GM18508 (cell line): ENCODE results near the gene NOD1.
"Not testable (repeated sequence)": the region's sequence is repeated elsewhere in the genome, so short reads cannot be mapped to it uniquely, and the experiment has no call there.

Experiments used
- ATAC-seq: cut with Tn5 transposase; IDR thresholded peaks from one replicate; pipeline ENCODE4 v1.9.1; 2021; ENCODE audit warnings: moderate number of reproducible peaks; ENCODE audit not compliant: insufficient read depth, unreplicated experiment

The NOD1 gene, protein sequence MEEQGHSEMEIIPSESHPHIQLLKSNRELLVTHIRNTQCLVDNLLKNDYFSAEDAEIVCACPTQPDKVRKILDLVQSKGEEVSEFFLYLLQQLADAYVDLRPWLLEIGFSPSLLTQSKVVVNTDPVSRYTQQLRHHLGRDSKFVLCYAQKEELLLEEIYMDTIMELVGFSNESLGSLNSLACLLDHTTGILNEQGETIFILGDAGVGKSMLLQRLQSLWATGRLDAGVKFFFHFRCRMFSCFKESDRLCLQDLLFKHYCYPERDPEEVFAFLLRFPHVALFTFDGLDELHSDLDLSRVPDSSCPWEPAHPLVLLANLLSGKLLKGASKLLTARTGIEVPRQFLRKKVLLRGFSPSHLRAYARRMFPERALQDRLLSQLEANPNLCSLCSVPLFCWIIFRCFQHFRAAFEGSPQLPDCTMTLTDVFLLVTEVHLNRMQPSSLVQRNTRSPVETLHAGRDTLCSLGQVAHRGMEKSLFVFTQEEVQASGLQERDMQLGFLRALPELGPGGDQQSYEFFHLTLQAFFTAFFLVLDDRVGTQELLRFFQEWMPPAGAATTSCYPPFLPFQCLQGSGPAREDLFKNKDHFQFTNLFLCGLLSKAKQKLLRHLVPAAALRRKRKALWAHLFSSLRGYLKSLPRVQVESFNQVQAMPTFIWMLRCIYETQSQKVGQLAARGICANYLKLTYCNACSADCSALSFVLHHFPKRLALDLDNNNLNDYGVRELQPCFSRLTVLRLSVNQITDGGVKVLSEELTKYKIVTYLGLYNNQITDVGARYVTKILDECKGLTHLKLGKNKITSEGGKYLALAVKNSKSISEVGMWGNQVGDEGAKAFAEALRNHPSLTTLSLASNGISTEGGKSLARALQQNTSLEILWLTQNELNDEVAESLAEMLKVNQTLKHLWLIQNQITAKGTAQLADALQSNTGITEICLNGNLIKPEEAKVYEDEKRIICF

DNA sequence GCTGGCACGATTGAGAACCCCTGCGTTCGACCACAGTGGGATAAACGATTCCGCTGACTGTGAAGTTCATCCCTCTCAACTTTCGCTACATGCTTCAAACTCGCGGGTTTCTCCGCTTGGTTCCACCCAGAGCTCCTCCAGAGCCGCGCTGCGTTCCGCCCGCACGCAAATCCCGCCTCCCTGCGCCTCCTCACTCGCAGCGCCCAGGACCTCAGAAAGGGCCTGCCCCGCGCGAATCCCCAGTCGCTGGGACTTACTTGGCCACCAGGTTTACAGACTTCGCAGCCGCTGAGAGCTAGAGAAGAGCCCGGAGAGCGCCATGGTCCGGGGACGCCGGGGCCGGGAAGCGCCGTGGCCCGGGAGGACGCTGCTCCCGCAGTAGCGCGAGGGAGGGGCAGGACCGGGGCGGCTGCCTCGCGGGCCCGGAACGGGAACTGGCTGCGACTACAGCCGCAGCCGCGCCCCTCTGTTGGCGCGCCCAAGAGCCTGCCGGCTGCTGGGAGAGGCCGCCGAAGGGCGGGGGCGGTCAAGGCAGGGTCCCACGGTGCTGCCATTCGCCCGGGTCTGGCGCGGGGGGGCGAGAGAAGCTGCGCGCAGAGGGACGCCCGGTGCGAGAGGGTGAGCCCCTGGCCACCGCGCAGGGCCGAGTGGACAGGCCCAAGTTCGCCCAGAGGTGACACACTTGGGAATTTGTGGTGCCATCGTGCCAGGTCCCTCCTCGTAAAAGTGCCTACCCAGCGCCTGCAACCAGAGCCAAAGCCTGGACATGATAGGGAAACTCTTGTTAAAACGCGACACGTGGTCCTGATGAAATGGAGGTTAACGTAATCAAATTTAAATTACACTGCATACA is at the start of gene NOD1:
Gene NOD1 (minus strand): TSS at position 436 of the 853 bp plus-strand sequence. CDS start 21,863 bp downstream, outside the sequence.
- no peak for ATAC-seq

DNA sequence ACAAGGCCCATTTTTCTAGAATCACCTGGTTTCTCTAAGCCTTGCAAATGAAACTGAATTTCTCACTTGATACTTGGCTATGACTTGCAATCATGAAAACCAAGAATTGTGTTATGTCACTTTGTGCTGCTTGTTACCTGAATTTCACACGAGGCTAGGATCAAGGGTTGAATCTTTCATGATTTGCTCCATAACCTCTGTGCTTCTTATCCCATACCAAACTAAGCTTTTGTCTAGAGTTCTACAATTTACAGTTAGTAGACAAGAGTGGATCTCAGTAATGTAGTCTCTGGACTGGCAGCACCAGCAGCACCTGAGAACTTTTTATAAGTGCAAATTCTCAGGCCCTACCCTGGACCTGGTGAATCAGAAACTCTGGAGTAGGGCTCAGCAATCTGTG is 48.7 kb upstream of the NOD1 start:
- not testable (repeated sequence) for ATAC-seq

DNA sequence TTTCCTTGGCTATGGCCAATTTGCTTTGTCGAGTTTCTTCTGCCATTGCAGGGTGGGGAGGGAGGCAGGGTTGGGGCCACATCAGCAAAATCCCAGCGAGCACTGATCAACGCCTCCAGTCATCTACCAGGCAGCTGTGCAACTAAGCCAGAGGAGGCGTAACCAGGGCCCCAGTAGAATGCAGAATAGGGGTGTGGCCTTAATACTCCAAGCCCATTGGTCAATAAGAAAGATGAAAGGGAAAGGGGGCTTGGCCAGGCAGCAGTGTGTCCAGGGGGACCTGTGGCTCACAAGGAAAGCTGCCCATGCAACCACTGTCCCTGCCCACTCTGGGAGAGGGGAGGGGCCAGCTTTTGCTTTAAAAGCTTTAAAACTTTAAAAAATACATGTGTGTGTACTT is 47.6 kb upstream of the NOD1 start:
- ATAC-seq, result no peak

DNA sequence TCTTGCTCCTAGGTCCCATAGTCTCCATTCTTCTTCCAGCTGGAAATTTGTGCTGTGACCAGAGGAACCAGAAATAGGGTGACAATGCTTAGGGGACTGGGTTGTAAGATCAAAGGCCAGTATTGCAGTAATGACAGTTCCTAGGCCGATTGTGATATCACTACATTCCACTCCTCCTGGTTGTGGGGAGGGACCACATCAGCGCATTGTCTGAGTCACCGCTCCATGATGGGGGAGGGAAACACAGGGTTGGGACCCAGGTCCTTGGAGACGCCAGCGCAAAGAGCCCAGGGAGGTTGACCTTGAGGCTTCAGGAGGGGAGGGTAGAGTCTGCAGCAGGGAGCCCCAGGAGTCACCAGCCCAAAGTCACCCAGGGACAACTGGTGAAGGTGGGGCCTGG is 46.8 kb upstream of the NOD1 start:
- ATAC-seq, result no peak

DNA sequence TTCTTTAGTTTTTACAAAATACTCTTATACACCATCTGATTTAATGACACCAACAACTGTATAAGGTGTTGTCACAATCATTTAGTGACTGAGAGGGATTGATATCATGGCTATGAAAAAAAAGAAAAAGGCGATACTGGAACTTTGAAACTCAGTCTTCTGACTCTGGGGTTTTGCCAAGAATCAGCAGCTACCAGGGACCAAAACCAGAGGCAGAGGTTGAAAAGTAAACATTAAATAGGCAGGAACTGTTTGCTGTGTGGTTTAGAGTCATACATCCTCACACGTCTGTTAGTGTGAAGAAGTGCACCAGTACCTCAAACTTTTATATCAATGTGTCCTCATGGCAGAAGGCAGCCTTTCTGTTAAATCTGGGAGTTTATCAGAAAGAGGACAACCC is 46.0 kb upstream of the NOD1 start:
- no peak for ATAC-seq

DNA sequence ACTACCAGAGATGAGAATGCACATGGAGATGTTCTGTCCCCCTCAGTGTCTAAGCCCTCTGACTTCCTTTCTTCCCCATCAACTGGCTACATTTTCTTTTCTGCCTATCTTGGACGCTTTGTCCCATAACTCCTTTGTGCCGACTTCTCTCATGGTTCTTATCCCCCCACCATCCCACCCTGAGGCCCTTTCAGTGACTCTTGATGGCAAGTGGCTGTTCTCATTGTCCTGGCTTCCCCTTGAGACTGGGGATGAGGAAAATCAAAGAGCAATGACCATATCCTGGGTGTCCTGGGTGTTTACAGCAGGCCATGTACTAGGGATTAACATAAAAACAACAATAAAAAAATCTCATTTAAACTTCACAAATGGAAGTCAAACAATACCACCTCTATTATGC is 44.9 kb upstream of the NOD1 start:
- ATAC-seq, result no peak

DNA sequence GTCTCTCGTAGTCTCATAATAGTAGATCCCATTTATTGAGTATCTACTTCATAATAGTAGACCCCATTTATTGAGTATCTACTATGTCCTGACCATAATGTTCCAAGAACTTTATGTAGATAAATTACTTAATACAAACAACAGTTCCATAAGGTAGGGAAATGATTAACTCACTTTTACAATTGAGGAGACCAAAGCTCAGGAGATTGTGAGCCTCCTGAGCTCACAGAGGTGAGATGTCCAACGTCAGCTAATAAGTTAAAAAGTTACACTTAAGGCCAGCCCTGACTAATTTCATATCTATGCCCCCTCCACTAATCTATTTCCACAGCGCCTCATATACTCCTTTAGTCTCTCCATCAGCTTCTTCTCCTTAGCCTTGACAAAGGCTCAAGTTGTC is 43.6 kb upstream of the NOD1 start:
- no peak for ATAC-seq

DNA sequence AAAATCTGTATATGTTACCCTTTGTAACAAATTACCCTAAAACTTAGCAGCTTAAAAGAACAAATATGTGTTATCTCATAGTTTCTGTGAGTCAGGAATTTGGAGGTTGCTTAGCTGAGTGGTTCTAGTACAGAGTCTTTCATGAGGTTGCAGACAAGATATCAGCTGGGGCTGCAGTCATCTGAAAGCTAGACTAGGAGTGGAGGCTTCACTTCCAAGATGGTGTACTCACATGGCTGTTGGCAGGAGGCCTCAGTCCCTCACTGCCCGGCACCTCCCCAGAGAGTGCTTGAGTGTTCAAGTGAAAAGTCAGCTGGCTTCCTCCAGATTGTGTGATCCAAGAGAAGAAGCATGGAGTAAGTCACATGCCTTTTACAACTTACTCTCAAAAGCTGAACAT is 42.9 kb upstream of the NOD1 start:
- no peak for ATAC-seq

DNA sequence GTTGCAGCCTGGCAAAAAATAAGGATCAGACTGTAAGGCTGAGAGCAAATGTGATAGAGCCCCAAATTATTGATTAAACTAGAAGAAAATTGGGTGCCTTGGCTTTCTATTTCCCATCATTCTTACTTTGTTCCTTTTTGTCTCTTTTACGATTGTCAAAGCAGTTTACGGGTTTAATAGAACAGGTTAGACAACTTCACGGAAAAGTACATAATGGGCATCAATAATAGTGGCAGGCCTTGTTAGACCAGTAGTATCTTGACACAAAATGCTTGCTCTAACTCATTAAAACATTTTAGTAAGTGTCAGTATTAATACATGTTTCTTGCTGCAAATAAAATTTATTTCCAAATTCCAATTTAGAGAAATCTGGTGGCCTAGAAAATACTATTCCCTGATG is 40.5 kb upstream of the NOD1 start:
- ATAC-seq, result no peak

DNA sequence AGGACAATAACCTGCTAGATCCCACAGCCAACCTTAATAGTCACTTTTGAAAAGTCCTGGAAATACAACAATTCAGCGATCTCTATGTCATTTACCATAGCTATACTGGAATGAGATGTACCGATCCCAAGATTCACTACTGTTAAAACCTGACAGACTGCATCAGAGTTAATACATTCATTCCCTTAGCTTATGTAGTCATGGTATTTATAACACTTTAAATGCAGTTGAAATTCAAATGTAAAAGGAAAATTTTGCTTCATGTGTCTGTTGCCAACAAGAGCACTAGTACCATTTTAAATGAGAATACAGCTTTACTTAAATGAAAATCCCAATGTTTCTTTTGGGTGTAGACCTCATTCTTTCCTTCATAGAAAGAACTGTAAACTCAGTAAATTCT is 37.2 kb upstream of the NOD1 start:
- no peak for ATAC-seq

DNA sequence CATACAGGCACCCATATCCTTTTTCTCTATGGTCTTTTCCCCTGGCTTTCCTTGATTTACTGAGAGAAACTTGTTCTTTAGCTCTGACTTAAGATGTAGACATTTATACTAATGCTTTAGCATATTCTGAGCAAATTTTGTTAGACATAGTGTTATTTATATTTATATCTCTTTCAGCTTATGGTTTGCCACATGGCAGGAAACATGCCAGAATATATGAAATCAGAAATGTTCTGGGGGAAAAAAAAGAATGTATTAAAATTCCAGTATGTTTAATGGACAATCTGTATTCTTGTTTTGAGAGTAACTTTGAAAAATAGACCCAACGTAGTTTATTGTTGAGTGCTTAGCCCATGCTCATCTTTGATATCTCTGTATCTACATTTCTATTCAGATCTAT is 36.2 kb upstream of the NOD1 start:
- ATAC-seq, result no peak

DNA sequence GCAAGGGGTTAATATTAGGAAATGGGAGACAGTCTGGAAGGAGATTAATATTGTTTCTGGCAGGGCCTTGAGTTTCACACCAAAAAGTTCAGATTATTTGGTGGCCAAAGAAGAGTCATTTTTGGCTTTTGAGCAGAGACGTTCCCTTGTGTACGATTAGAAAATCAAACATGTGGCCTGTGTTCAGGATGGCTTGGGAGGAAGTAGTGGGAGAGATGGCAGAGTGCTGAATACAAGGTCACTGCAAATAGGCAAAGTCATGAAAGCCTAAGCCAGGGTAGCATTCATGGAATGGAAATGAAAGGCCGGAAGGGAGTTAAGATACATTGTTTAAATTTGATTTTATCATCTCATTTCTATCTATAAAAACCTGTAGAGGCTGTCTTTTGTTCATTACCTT is 35.6 kb upstream of the NOD1 start:
- ATAC-seq, result no peak

DNA sequence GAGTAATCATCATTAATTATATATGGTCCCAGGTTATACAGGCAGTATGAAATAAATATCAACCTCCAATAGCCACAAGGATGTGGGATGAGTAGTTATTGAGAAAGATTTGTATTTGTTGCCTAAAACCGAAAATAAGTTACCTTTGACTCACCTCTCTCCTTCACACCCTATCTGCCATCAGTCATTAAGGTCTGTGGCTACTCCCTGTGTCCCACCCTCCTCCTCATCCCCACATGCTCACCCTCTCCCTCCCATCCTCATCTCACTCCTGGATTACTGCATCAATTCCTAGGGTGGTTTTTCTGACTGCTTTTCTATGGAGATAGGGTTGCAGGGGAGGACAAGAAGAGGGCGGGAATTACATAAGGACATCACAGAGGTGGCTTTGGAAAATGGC is 35.2 kb upstream of the NOD1 start:
- no peak for ATAC-seq

DNA sequence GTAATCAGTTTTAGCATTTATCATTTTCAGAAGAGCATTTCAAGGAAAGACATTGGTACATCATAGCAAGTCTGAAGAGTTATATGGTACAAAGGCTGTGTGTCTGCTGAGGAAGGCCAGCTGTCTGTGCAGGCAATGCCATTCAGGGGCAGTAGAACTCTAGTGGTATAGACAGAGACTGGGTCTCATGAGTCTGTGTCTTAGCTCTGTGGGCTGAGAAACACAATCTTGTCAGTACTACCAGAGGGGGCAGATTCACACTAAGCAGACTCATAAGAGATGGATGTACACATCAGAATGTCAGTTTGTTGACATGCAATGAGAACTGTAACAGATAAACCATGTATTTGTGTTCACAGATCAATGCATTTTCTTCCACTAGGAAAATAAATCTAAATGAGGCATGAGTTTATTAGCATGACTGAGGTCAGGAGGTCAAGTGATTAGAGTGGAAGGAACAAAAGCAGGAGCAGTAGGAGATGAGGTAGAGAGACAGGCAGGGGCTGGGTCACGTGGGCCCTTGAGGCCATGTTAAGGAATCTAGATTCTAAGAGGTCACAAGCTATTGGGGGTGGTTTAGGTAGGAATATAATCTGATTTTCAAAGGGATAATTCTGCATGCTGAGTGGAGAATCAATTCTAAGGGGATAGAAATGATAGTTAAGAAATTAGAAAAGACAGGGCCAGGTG is 33.5 kb upstream of the NOD1 start:
- ATAC-seq, result no peak

DNA sequence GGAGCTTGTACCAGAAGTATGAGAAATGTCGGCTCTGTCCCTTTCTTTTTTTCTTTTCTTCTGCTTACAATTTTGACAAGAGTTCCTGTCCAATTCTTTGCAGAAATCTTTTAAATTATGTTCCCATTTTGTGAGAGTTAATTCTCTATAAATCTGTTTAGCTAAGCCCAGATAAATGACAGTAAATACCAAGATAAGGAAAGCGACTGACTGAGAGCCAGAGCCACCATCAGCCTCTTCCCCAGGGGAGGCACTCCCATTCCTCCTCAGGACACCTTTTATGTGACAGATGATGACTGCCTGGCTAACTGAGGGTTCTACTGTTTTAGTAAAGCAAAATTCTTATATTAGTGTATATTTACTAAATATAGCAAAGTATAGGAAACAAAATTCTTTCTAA is 32.9 kb upstream of the NOD1 start:
- no peak for ATAC-seq

DNA sequence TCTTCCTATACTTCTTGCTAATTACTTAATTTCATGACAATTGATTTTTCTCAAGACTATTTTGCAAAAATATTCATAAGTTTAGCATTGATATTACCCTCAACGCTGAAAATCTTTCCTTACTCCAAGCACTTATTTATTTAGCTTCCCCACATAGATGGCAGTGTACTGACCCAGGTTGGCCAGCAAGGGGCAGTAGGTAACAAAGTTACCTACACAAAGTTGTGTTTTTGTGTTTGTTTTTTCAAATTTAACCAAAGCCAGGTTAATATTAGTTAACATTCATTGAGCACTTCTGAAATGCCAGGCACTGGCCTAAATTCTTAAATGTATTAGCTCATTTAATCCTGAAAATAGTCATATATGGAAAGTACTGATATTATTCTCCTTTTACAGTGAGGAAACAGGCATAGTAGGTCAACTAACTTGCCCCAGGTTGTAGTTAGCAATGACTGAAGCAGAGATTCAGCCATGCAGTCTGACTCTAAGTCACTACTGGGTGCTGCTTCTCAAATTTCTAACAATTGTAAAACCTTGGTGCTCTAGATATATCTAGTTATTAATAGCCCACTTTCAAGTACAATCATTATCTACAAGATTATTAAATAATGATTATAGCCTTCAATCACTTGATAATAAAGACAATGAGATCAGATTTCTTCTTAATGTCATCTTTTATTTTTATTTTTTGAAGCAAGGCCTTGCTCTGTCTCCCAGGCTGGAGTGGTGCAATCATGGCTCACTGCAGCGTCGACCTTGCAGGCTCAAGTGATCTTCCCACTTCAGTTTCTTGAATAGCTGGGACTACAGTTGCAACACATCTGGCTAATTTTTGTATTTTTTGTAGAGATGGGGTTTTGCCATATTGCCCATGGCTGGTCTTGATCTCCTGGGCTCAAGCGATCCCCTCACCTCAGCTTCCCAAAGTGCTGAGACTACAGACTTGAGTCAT is 31.8 kb upstream of the NOD1 start:
- ATAC-seq, result no peak

DNA sequence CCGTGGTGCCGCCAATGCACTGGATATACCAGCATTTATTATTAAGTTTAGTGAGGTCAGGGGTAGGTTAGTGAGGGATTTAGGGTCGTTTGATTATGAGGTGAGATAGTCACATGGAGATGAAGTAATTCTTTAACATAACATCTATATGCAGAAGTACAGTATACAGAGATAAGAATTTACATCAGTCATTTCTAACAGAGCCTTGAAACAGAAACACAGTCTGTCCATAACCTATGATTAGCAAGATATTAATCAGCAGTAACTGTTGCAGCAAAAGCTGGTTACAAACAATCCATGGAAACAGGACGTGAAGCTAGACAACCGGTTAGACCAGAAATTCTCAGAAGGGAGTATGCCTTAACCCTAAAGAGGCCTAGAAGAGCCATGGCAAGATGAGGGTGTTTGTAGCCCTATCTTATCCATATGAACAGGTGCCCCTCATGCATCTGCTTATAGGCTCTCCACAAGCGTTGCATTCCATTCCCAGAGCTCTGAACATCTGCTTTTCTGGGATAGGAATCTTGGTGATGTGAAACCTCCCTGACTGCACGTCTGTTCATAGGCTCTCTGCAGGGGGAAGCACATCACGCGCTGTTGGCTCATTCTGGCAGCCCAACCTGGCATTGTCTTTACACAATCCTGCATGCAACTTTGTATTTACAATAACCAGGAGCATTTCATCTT is 30.7 kb upstream of the NOD1 start:
- ATAC-seq, result not testable (repeated sequence)

DNA sequence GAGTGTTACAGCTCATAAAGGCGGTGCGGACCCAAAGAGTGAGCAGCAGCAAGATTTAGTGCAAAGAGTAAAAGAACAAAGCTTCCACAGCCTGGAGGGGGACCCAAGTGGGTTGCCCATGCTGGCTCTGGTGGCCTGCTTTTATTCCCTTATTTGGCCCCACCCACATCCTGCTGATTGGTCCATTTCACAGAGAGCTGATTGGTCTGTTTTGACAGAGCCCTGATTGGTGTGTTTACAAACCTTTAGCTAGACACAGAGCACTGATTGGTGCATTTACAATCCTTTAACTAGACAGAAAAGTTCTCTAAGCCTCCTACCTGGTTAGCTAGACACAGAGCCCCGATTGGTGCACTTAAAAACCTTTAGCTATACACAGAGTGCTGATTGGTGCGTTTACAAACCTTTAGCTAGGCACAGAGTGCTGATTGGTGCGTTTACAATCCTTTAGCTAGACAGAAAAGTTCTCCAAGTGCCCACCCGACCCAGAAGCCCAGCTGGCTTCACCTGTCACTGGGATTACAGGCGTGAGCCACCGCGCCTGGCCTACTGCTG is 28.8 kb upstream of the NOD1 start:
- ATAC-seq, result not testable (repeated sequence)
